Measurements from ENCODE around the gene ASPRV1.
"Not testable (repeated sequence)": the region's sequence is repeated elsewhere in the genome, so short reads cannot be mapped to it uniquely, and the experiment has no call there.

ASPRV1 gene

DNA sequence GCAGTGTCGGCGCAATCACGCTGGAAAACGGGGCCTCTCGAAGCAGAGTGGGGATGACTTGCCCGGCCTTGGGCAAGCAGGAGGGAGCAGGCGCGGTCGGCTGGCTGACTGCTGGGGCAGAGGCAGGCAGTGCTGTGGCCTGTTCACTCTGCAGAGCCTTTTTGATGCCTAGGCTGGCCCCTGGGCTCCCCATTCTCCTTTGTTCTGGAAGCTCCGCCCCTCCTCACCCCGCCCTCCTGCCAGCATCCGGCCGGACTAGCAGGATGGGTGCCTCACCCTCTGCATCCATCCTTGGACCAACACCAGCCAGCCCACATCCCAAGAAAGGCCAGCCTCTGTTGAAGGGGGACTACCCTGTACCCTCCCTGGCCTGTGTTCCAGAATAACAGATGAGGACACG lies at the start of gene ASPRV1:
Gene ASPRV1, minus strand, starts transcription at position 136 of the 400 bp plus-strand sequence. CDS start 195 bp downstream, outside the sequence.
- DNase-seq (ENCODE audit: low read depth, low spot score): no peak

DNA sequence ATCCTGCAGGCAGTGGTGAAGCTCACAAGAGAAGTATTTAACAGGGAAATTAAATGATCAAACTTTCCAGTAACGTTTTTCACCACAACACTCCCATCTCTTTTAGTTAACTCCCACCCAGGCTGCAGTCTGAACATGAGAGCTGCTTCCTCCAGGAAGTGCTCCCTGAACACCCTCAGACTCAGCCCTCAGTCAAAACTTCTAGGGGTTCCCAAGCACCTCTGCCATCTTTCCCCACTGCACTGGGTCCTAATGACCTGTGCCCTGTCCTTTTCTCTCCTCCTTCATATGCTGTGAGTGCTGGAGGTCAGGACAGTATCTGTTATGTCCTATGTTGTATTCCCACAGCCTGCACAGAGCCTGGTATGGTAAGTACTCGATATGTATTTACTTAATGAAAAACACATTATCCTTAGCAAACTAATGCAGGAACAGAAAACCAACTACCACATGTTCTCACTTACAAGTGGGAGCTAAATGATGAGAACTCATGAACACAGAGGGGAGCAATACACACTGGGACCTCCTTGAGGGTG lies 49.2 kb upstream of the ASPRV1 start:
- DNase-seq (ENCODE audit: low read depth, low spot score): no peak

DNA sequence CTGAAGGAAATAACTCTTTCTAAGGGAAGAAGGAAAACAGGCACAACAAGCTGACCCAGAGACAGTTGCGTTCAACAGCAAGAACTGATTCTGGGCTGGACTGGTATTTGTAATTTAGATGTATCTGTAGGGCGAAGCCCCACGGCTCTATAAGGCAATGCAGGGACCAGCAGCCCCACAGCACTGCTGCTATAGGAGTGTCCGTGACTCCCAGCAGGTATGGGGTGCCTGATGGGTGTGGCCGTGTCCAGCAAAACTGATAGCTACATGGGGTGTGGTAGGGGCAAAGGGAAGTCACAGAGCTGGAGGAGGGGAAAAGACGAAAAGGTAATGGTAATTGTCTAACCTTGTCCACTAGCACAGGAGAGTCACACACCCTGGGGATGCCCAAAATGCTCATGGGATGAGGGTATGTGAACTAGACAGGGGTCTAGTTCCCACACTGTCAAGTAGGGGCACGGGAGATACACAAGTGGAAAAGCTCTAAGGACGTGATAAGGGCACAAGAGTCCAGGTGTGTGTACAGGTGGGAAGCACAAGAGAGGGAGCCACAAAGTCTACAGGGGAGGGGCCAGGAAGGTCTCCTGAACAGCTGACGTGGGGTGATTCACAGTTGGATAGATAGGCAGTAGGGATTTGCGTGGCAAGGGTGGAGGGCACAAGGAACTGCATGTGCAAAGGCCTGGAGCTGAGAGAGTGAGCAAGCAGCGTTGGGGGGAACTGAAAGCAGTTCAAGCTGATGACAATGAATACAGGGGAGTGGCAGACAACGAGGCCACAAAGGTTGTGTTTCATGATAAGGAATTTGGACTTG lies 48.5 kb upstream of the ASPRV1 start:
- no peak for DNase-seq (ENCODE audit: low read depth, low spot score)

DNA sequence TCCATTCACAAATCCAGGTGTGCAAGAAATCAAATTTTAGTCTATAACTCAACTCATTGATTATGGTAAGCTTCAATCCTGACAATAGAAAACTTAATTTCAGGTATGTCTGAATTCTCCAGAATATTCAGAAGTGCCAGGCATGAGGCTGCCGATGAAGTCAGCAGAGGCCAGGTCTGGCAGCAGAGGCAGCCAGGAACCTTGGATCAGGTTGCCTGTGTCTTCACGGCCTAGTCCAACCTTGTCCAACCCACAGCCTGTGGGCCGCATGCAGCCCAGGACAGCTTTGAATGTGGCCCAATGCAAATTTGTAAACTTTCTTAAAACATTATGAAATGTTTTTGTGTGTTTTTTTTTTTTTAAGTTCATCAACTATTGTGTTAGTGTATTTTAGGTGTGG lies 46.9 kb upstream of the ASPRV1 start:
- no peak for DNase-seq (ENCODE audit: low read depth, low spot score)

DNA sequence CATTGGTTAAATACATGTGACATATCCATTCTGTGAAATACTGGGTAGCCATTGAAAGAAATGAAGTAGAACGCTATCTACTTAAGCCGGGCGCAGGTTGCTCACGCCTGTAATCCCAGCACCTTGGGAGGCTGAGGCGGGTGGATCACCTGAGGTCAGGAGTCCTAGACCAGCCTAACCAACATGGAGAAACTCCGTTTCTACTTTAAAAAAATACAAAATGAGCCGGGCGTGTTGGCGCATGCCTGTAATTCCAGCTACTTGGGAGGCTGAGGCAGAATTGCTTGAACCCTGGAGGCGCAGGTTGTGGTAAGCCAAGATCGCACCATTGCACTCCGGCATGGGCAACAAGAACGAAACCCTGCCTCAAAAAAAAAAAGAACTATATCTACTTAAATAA lies 45.7 kb upstream of the ASPRV1 start:
- no peak for DNase-seq (ENCODE audit: low read depth, low spot score)

DNA sequence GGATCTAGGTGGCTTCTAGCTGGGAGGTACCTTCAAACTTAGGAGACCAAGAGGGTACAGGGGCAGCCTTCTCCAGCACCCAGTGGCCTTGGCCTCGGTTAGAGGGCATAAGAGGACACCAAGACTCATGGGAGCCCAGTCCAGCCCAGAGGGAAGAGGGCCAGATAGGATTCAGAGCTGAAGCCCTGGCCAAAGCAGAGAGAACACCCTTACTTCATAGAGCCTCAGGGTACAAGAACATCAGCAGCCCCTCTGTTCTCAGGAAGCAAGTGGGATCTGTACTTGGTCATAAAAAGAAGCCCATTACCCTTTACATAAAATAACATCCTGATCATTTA lies 45.0 kb upstream of the ASPRV1 start:
- DNase-seq (ENCODE audit: low read depth, low spot score): no peak

DNA sequence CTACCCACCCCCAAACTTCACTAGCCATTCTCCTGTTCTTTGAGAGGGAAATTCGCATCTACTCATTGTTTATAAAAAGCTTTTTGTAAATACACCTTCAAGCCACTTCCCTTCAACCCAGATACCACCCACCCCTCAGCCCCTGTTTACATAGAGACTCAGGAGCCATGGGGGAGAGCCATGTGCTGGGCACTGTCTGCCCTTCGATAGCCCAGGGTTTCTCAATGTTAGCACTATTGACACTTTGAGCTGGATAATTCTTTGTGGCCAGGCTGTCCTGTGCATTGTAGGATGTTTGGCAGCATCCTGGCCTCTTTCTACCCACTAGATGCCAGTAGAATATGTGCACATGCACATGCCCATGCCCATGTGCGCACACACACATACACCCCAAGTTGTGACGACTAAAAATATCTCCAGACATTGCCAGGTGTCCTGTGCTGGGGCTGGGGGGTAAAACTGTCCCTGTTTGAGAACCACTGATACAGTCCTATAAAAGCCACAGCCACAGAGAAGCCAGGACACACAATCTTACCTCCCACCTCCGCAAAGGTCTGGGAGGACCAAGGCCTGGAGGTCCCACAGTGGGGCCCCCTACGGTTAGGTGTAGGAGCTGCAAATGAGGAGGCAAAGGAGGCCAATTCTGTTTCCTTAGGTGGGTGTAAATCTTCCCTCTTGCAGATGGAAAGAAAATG lies 44.5 kb upstream of the ASPRV1 start:
- DNase-seq (ENCODE audit: low read depth, low spot score): no peak

DNA sequence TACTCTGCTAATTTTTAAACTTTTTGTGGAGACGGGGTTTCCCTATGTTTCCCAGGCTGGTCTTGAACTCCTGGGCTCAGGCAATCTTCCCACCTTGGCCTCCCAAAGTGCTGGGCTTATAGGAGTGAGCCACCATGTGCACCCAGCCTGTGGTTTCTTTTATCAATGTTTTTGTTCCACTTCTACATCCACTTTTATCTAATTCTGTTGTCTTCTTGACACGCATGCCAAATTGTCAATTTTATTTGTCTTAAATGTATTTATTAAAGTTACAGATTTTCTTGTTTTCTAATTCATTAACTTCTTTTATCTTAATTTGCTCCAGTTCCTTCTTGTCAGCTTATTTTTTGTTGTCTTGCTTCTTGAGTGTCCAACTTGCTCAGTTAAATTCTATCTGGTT lies 43.8 kb upstream of the ASPRV1 start:
- no peak for DNase-seq (ENCODE audit: low read depth, low spot score)

DNA sequence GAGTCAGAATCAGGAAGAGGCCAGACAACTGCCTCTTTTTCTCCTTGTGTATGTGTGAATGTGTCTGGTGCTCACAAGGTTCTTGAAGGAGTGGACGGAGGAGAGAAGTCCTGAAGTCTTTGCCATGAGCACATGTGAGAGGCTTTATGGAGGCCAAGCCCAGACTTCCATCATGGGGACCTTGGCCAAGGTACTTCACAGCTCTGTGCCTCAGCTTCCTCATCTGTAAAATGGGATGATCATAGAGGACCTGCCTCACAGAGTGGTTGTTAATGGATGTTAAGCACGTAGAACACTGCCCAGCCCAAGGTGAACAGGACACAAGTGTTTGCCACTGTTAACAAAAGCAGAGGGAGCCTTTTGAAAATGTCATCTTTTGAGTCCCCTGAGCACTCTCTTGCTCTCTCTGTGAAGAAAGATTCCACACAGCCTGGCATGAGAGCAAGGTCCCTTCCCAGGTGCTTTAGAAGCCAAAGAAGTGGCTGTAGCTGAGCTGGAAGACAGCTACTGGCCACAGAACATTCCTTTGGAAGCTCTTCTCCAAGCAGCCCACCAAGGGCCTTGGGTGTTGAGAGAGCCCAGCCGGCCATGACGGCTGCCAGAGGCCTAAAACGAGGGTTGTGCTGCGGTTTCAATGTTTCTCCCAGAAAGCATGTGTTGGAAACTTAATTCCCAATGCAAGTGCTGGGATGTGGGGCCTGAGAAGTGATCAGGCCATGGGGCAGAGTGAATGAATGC lies 41.8 kb upstream of the ASPRV1 start:
- no peak for DNase-seq (ENCODE audit: low read depth, low spot score)

DNA sequence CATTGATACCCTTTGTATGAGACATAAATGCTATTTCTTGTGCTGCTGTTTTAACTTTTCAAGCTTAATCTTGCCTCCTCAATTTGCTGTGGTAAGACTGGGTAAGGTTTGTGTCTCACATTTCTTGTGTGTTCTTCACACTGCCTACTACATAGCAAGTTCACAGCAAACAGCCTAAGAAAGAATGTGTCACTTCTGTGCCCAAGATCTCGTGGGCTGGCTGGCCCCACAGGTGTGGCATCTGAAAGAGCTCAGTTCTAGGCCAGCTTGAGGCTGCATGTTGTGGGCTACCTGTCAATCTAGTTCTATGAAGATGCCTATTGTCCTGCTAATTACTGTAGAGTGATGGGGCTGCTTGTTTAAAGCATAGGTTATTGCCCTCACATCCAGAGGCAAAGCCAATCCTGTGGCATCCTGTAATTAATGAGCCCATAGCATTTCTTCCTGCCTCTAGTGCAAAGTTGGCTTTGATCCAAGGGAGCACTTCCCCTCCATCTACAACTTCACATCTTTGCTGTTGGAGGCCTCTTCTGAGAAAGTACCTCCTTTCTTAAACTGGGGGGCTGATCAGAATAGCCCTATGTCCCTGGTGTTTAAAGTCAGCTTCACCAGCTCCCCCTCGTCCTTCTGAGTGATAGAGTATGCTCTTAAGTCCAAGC lies 40.9 kb upstream of the ASPRV1 start:
- DNase-seq (ENCODE audit: low read depth, low spot score): no peak

DNA sequence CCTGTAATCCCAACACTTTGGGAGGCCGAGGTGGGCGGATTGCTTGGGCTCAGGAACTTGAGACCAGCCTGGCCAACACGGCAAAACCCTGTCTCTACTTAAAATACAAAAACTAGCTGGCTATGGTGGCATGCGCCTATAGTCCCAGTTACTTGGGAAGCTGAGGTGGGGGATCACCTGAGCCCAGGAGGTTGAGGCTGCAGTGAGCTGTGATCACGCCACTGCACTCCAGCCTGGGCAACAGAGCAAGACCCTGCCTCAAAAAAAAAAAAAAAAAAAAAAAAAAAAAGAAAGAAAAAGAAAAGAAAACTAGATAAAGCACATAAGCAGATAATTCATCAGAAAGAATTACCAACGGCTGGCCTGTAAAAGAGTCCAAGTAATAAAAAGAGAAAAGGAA lies 39.1 kb upstream of the ASPRV1 start:
- not testable (repeated sequence) for DNase-seq (ENCODE audit: low read depth, low spot score)

DNA sequence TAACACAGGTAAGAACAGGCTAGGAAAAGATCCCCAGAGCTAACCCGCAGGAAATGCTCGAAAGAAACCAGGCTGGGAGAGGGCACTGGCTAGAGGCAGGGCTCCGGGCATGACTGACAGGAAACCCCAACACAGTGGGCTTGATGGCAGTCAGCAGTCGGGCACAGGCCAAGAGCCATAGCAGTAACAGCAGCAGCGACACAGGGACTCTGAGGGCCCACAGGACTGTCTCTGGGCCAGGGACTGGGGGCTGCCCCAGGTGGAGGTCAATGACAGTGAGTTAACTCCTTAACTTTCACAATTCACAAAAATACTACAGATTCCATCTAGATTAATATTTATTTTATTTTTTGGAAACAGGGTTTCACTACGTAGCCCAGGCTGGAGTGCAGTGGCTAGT lies 37.3 kb upstream of the ASPRV1 start:
- DNase-seq (ENCODE audit: low read depth, low spot score): no peak

DNA sequence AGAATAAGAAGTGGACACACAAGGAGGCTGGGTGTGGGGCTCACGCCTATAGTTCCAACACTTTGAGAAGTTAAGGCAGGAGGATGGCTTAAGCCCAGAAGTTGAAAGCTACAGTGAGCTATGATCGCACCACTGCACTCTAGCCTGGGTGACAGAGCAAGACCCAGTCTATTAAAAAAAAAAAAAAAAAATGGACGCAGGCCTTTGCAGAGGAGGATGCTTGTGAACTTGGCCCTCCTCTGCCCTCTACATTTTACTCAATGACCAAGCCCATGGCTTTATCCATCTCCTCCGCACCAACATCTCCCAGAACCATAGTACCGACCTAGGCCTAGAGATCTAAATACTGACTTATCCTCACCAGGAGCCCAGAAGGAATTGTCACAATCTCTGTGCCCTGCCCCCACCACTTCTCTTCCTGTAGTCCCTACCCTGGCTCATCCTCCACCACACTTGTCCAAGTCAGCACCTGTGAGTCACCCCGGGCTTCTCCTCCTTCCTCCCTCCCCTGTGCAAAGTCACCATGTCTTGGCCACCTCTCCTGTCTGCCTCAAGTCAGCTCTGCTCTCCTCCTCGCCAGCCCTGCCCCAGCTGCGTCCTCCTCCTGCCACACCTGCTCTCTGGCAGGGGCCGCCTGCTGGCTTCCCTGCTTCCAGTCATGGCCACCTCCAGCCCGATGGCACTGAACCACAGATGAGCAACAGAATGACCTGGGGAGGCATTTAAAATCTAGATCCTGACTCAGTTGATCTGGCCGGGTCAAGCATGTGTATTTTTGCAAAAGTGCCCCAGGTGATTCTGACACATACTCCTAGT lies 35.8 kb upstream of the ASPRV1 start:
- no peak for DNase-seq (ENCODE audit: low read depth, low spot score)

DNA sequence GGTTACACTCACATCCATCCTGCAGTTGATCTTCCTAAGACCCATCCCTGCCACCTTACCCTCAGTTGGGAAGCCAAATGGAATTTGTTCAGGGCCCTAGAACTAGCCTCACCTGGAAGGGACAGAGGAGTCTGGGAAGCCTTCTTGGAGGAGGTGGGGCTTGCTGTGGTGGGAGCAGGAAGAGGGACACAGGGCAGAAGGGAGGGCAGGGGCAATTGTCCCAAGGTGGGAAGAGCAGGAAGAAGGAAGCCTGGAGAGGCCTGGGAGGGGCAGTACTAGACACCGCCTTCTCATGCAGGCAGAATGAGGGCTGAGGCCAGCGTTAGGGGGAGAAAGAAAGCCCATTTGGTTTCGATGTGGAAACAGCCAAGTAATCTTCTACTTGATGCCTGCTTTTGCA lies 34.1 kb upstream of the ASPRV1 start:
- DNase-seq (ENCODE audit: low read depth, low spot score): no peak

DNA sequence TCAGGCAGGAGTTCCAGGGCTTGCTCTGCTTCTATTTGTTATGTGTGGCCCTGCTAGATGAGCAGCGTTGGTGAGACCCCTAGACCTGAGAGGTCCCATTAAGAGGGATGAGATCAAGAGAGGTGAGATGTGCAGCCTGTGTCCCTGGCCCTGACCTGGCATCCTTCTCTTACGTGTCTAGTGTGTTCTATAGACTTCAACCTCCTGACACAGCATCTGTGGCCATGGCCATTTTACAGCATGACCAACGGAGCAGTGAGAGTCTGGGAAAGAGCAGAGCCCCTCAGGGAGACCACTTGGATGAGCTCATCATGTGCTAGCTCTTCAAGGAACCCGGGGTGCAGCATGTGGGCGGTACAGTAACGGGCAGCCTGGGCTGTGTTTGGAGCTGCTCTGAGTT lies 32.7 kb upstream of the ASPRV1 start:
- DNase-seq (ENCODE audit: low read depth, low spot score): no peak

DNA sequence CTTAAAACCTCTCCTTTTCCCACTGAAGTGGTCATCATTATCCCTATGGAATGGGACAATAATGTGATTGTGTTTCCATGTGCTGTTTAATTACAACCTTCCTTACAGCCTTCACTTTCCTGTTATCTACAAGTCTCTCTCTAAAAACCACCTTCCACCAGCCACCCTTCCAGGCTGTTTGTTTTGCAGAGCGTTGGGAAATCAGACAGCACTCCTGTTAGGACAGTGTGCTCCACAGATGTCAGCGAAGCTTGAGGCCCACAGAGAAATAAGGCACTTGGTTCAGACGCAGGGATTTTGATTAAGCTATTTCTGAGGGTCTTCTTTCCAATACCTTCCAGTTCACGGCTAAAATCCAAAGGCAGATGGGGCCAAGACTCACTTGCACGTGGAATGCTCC lies 32.3 kb upstream of the ASPRV1 start:
- DNase-seq (ENCODE audit: low read depth, low spot score): no peak

DNA sequence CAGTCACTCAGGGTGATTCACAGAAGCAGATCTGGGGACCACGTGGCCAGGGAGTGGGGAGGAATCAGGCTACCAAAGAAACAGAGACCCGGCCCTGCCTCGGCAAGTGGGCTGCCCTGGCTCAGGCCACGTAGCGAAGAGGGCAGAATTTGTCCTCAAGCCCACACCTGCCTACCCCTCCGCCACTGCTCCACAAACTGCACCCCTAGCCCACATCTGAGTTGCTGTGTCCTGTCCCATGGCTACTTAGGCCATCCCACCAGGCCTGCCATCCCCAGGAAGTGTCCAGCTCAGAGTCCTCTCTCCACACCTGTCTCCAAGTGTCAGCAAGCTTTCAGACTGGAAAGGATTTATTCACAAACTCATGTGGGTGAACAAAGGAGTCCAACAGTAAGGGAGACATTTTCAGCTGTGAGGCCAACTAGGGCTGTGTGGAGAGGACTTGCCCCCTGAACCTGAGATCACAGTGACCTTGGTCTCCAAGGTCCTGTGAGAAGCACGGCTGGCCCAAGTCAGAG lies 31.7 kb upstream of the ASPRV1 start:
- DNase-seq (ENCODE audit: low read depth, low spot score): no peak

DNA sequence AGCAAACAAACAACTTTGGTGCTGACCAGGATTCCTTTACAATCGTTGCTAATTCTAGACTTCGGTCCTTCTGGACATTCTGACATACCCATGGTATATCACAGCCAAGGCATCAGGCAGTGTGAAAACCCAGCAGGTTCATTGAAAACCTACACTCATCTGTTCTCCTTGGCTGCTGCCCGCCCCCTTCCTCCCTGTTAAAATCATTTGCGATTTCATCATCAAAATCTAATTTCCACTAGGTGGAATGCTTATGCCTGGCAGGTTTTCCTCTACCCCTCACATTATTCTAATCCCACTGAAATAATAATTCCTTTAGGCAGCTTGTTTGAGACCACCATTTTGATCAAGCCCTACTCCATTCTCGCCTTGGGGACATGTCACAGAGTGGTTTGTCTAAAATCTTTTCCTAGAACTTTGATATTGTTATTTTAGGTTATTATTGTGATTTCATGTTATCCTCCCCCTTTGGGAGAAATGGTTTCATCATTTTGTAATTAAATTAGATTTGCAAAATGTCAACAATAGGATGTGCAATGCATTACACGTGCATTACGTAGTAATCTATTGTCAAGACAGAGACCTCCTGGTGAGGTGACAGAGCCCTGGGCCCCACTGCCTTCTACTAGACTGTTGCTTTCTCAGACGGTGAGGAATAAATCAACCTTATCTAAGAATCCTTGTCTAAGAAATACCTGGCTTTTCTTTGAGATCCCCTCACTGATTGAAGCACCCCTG lies 31.0 kb upstream of the ASPRV1 start:
- DNase-seq (ENCODE audit: low read depth, low spot score): no peak

DNA sequence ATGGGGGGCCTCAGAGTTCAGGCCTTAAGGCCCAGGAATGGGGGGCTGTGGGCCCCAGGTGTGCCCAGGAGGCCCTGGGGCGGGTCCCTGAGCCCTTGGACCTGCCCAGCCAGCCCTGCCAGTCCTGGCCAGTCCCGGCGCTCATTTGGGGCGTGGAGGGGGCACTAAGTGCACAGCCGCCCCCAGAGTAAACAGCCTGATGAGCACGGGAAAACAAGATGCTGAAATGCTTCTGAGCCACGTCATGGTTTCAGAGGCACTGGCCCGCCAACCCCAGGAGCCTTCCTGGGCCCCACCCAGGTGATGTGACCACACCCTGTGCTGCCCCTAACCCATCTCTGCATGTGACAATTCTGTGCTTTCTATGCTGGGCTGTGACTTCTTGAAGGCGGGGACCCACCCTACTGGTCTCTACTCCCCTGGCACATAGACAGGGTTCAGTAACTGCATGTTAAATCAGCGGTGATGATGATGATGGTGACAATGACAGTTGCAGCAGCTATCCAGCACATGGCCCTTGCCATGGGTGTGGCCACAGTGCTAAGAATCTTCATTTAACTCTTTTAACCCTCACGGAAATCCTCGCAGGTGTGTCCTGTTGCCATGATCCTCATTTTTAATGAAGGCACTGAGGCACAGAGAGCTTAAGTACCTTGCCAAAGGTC lies 28.1 kb upstream of the ASPRV1 start:
- no peak for DNase-seq (ENCODE audit: low read depth, low spot score)

DNA sequence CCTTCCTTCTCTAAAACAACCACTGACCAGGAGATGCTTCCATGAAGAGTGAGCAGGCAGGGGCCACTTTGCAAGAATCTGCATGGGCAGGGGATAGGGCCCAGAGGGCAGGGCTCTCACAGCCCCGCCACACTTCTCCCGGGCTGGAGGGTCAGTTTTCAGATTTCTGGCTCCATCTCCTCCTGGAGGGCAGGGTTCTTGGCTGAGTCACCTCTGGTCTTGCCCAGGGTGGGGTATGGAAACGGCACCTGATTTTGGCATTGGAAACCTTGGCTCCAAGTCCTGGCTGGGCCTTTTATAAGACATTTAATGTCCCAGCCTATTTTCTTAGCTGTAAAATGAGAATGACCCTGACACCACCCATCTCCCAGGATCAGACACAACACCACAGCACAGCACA lies 27.6 kb upstream of the ASPRV1 start:
- DNase-seq (ENCODE audit: low read depth, low spot score): no peak
